ENCODE data around the gene CTNNBIP1. TPM values are rescaled to one million over a fixed set of nuclear protein-coding genes. Genes with fewer than 3 reads are reported as not detected.

The CTNNBIP1 gene
- total RNA-seq, 1 experiment from 2014 or later, result 44.4 TPM

GRCh38 chr1:9942399-9942938, 32.4 kb upstream of the CTNNBIP1 start:
- Histone ChIP-seq H3K4ac (ENCODE audit: low read depth, low read length) (no peak overlapping the region), H2BK20ac (ENCODE audit: low read depth, low read length, poor library complexity, severe bottlenecking) (no peak overlapping the region), H4K5ac (ENCODE audit: insufficient read length, low read depth, low read length) (no peak overlapping the region), H2AK5ac (ENCODE audit: insufficient read length, low read length) (no peak overlapping the region), H3K23me2 (ENCODE audit: insufficient read length, low read depth, low read length, poor library complexity, severe bottlenecking) (peaks cover 6% of the 10 kb centered on the region), H4K91ac (ENCODE audit: insufficient read length, low read depth, low read length) (no peak overlapping the region), H4K8ac (replicated peaks; ENCODE audit: insufficient read length, low read depth, low read length) (no peak overlapping the region), H3K23ac (ENCODE audit: insufficient read length, low read depth, low read length) (no peak overlapping the region), H3K4me1 (ENCODE audit: insufficient read depth, low read length) (no peaks in the 10 kb centered on the region), H3K9me3 (ENCODE audit: control insufficient read depth, low read depth, low read length) (no peaks in the 10 kb centered on the region), H2BK15ac (ENCODE audit: low read depth, low read length) (no peak overlapping the region), H3K79me2 (ENCODE audit: insufficient read depth, low read length) (no peaks in the 10 kb centered on the region), H3K18ac (ENCODE audit: insufficient read length, low read depth, low read length) (peak overlapping the region; percentile 36), H3K14ac (ENCODE audit: insufficient read depth, low read length) (peak overlapping the region; percentile 53; the same call in 1 of the 2 replicates), H3T11ph (ENCODE audit: low read length) (no peak overlapping the region), H3K56ac (ENCODE audit: insufficient read length, low read depth, low read length) (no peak overlapping the region), H2BK12ac (ENCODE audit: insufficient read length, low read depth, low read length) (no peak overlapping the region), H3K9ac (ENCODE audit: extremely low read depth, insufficient read length, low read length) (peak overlapping the region; percentile 84), H2AFZ (ENCODE audit: low read length) (peak overlapping the region; percentile 69), H2BK120ac (ENCODE audit: low read depth, low read length, poor library complexity, severe bottlenecking) (no peak overlapping the region), H3K79me1 (ENCODE audit: insufficient read depth, low read depth, low read length, poor library complexity, severe bottlenecking) (no peaks in the 10 kb centered on the region), H3K4me2 (ENCODE audit: insufficient read depth, insufficient read length, low read length) (peak overlapping the region; percentile 98), H3K27ac (ENCODE audit: insufficient read length, low read depth, low read length) (peak overlapping the region; percentile 54), H3K27me3 (ENCODE audit: insufficient read depth, low read length) (no peaks in the 10 kb centered on the region), H4K20me1 (ENCODE audit: control insufficient read depth, insufficient read depth, insufficient read length) (no peaks in the 10 kb centered on the region), H2BK5ac (ENCODE audit: insufficient read length, low read length) (no peak overlapping the region)
- H3K27me3 Mint-ChIP-seq (ENCODE audit: low read depth), result no peaks in the 10 kb centered on the region
- DNase-seq, result peak; percentile 29
- H3K4me1 Mint-ChIP-seq, result peaks cover 2 to 3% of the 10 kb centered on the region in 2 experiments
- peaks cover 6 to 10% (median 7%) of the 10 kb centered on the region in 3 experiments; a peak in 6 of 7 replicates for H3K36me3 Mint-ChIP-seq (ENCODE audit: insufficient read depth in 1 of 3, low read depth in 3 of 3)
- peak overlapping the region; percentile 73 to 93 (median 81); a peak in 6 of 7 replicates for H3K27ac Mint-ChIP-seq
- TF ChIP-seq, protein P1, sequence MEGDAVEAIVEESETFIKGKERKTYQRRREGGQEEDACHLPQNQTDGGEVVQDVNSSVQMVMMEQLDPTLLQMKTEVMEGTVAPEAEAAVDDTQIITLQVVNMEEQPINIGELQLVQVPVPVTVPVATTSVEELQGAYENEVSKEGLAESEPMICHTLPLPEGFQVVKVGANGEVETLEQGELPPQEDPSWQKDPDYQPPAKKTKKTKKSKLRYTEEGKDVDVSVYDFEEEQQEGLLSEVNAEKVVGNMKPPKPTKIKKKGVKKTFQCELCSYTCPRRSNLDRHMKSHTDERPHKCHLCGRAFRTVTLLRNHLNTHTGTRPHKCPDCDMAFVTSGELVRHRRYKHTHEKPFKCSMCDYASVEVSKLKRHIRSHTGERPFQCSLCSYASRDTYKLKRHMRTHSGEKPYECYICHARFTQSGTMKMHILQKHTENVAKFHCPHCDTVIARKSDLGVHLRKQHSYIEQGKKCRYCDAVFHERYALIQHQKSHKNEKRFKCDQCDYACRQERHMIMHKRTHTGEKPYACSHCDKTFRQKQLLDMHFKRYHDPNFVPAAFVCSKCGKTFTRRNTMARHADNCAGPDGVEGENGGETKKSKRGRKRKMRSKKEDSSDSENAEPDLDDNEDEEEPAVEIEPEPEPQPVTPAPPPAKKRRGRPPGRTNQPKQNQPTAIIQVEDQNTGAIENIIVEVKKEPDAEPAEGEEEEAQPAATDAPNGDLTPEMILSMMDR (conservative IDR thresholded peaks at IDR 0.05), result peak; percentile 73
- no peaks in the 10 kb centered on the region for H3K9me3 Mint-ChIP-seq
- peak overlapping the region; percentile 97 to 98 for H3K4me3 Mint-ChIP-seq
- no CpG with 5 or more reads among the region's 14 CpGs for WGBS (ENCODE audit: extremely low coverage, insufficient read length, low lambda C conversion rate)
